ENCODE data around the gene PTPRO. TPM values are rescaled to one million over a fixed set of nuclear protein-coding genes. Genes with fewer than 3 reads are reported as not detected.

The PTPRO gene
- total RNA-seq, 1 experiment from 2014 or later: 0.52 TPM

- DNase-seq: no peak
Observed at GRCh38 chr12:15632708-15633107, 310.4 kb downstream of the PTPRO start.

More at GRCh38 chr12:15632708-15633107, 310.4 kb downstream of the PTPRO start:
- H3K27me3 Mint-ChIP-seq (ENCODE audit: low read depth): no peaks in the 10 kb centered on the region
- Histone ChIP-seq H2BK5ac (ENCODE audit: insufficient read length, low read length) (no peak overlapping the region), H4K20me1 (ENCODE audit: control insufficient read depth, insufficient read depth, insufficient read length) (no peaks in the 10 kb centered on the region), H2BK120ac (ENCODE audit: low read depth, low read length, poor library complexity, severe bottlenecking) (no peak overlapping the region), H4K91ac (ENCODE audit: insufficient read length, low read depth, low read length) (no peak overlapping the region), H3K4me2 (ENCODE audit: insufficient read depth, insufficient read length, low read length) (no peak overlapping the region), H2BK12ac (ENCODE audit: insufficient read length, low read depth, low read length) (no peak overlapping the region), H3K18ac (ENCODE audit: insufficient read length, low read depth, low read length) (no peak overlapping the region), H3K79me1 (ENCODE audit: insufficient read depth, low read depth, low read length, poor library complexity, severe bottlenecking) (no peaks in the 10 kb centered on the region), H2AK5ac (ENCODE audit: insufficient read length, low read length) (no peak overlapping the region), H4K5ac (ENCODE audit: insufficient read length, low read depth, low read length) (no peak overlapping the region), H2BK20ac (ENCODE audit: low read depth, low read length, poor library complexity, severe bottlenecking) (no peak overlapping the region), H3K4me1 (ENCODE audit: insufficient read depth, low read length) (peaks cover 2% of the 10 kb centered on the region; the same call in 1 of the 2 replicates), H3K23me2 (ENCODE audit: insufficient read length, low read depth, low read length, poor library complexity, severe bottlenecking) (no peaks in the 10 kb centered on the region), H3K23ac (ENCODE audit: insufficient read length, low read depth, low read length) (no peak overlapping the region), H3T11ph (ENCODE audit: low read length) (no peak overlapping the region), H2BK15ac (ENCODE audit: low read depth, low read length) (no peak overlapping the region), H3K14ac (ENCODE audit: insufficient read depth, low read length) (no peak overlapping the region), H3K79me2 (ENCODE audit: insufficient read depth, low read length) (no peaks in the 10 kb centered on the region), H3K9ac (ENCODE audit: extremely low read depth, insufficient read length, low read length) (no peak overlapping the region), H3K27ac (ENCODE audit: insufficient read length, low read depth, low read length) (no peak overlapping the region), H4K8ac (replicated peaks; ENCODE audit: insufficient read length, low read depth, low read length) (no peak overlapping the region), H2AFZ (ENCODE audit: low read length) (no peak overlapping the region), H3K27me3 (ENCODE audit: insufficient read depth, low read length) (no peaks in the 10 kb centered on the region), H3K9me3 (ENCODE audit: control insufficient read depth, low read depth, low read length) (no peaks in the 10 kb centered on the region), H3K56ac (ENCODE audit: insufficient read length, low read depth, low read length) (no peak overlapping the region), H3K4ac (ENCODE audit: low read depth, low read length) (no peak overlapping the region)
- H3K9me3 Mint-ChIP-seq: no peaks in the 10 kb centered on the region
- H3K27ac Mint-ChIP-seq: peak overlapping the region in 2 of 3 experiments; percentile 35 to 85; a peak in 3 of 7 replicates
- H3K36me3 Mint-ChIP-seq (ENCODE audit: insufficient read depth in 1 of 3, low read depth in 3 of 3): no peaks in the 10 kb centered on the region
- TF ChIP-seq CTCF (conservative IDR thresholded peaks at IDR 0.05): no peak
- WGBS (ENCODE audit: extremely low coverage, insufficient read length, low lambda C conversion rate): no CpG with 5 or more reads among the region's 4 CpGs
- H3K4me1 Mint-ChIP-seq: peaks cover 16 to 17% of the 10 kb centered on the region in 2 experiments
- no peak overlapping the region for H3K4me3 Mint-ChIP-seq

All from H9 (cell line).